Measurements from ENCODE around the gene TMPRSS2. TPM values are rescaled to one million over a fixed set of nuclear protein-coding genes. Genes with fewer than 3 reads are reported as not detected.

TMPRSS2 gene
- total RNA-seq, 1 experiment from 2014 or later, result 71.0 TPM

DNA sequence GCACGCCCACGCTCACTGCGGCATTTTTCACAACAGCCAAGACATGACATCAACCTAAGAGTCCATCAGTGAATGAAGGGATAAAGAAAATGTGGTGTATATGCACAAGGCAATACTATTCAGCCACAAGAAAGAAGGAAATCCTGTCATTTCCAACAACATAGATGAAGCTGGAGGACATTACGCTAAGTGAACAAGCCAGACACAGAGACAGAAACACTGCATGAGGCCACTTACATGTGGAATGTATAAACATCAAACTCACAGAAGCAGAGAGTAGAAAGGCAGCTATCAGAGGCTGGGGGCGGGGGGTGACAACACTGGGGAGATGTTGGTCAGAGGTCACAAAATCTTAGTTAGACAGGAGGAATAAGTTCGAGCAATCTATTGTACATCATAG, 20.9 kb downstream of the TMPRSS2 start:
- intact Hi-C loops (cut with micrococcal nuclease; ENCODE audit: unreplicated experiment), result no loop called here
- no peaks in the 10 kb centered on the region for H3K27me3 ChIP-seq (replicated peaks; ENCODE audit: control insufficient read depth, insufficient read depth, low read length)
- H3K27ac Mint-ChIP-seq (ENCODE audit: unreplicated experiment), result no peak overlapping the region
- POLR2A ChIA-PET, result no interaction called here
- no peaks in the 10 kb centered on the region for H3K9me3 ChIP-seq
- H3K27me3 Mint-ChIP-seq (ENCODE audit: insufficient read depth, unreplicated experiment), result no peaks in the 10 kb centered on the region
- H3K36me3 ChIP-seq (ENCODE audit: control insufficient read depth, insufficient read depth, low read length), result peaks cover 3% of the 10 kb centered on the region; the same call in 1 of the 2 replicates
- peaks cover 7% of the 10 kb centered on the region for H3K4me1 Mint-ChIP-seq (ENCODE audit: low read depth, unreplicated experiment)
- DNase-seq, result no peak
- TF ChIP-seq CTCF (IDR thresholded peaks at IDR 0.05; ENCODE audit: insufficient read depth in 1 of 2, low read depth in 1 of 2, low read length in 1 of 2, severe bottlenecking in 1 of 2, unreplicated experiment in 1 of 2), result no peak
- H3K9me3 Mint-ChIP-seq (ENCODE audit: unreplicated experiment), result no peaks in the 10 kb centered on the region
- CTCF ChIA-PET, result no interaction called here
- BruUV-seq (replicated peaks), result no TSS peak
- H3K4me1 ChIP-seq, result 0 out of 2 replicates have a peak, but pooled peaks cover 3% of the 10 kb centered on the region
- no peak overlapping the region for H3K4me3 Mint-ChIP-seq (ENCODE audit: unreplicated experiment)
- H3K36me3 Mint-ChIP-seq (ENCODE audit: insufficient read depth, unreplicated experiment), result peaks cover 74% of the 10 kb centered on the region
- H3K4me3 ChIP-seq (ENCODE audit: low read depth, low read length), result no peak overlapping the region

DNA sequence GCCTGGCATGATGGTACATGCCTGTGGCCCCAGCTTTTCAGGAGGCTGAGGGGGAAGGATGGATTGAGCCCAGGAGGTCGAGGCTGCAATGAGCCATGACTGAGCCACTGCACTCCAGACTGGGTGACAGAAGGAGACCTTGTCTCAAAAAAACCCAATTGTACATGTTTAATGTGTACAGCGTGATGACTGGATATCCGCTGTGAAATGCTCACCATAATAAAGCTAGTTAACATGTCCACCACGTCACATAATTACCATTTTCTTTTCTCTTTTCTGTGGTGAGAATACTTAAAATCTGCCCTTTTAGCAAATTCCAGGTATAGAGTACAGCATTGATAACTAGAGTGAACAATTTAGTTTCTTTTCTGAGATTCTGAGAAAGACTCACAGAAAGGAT, 24.0 kb downstream of the TMPRSS2 start:
- H3K27me3 ChIP-seq (replicated peaks; ENCODE audit: control insufficient read depth, insufficient read depth, low read length), result no peaks in the 10 kb centered on the region
- no peak for TF ChIP-seq CTCF (IDR thresholded peaks at IDR 0.05; ENCODE audit: insufficient read depth in 1 of 2, low read depth in 1 of 2, low read length in 1 of 2, severe bottlenecking in 1 of 2, unreplicated experiment in 1 of 2)
- Mint-ChIP-seq H3K4me1 (ENCODE audit: low read depth, unreplicated experiment) (peaks cover 8% of the 10 kb centered on the region), H3K9me3 (ENCODE audit: unreplicated experiment) (no peaks in the 10 kb centered on the region), H3K36me3 (ENCODE audit: insufficient read depth, unreplicated experiment) (peaks cover 71% of the 10 kb centered on the region), H3K27me3 (ENCODE audit: insufficient read depth, unreplicated experiment) (no peaks in the 10 kb centered on the region), H3K4me3 (ENCODE audit: unreplicated experiment) (no peak overlapping the region), H3K27ac (ENCODE audit: unreplicated experiment) (no peak overlapping the region)
- peaks cover 17% of the 10 kb centered on the region for H3K4me1 ChIP-seq
- POLR2A ChIA-PET, result no interaction called here
- no TSS peak for BruUV-seq (replicated peaks)
- no peaks in the 10 kb centered on the region for H3K9me3 ChIP-seq
- no peak for DNase-seq
- peaks cover 3% of the 10 kb centered on the region; the same call in 1 of the 2 replicates for H3K36me3 ChIP-seq (ENCODE audit: control insufficient read depth, insufficient read depth, low read length)
- intact Hi-C loops (cut with micrococcal nuclease; ENCODE audit: unreplicated experiment), result loop anchor here (2.0 kb wide), 1 partner anchor 15 kb away; no protein-coding TSS in a partner anchor
- CTCF ChIA-PET, result no interaction called here
- H3K4me3 ChIP-seq (ENCODE audit: low read depth, low read length), result no peak overlapping the region

DNA sequence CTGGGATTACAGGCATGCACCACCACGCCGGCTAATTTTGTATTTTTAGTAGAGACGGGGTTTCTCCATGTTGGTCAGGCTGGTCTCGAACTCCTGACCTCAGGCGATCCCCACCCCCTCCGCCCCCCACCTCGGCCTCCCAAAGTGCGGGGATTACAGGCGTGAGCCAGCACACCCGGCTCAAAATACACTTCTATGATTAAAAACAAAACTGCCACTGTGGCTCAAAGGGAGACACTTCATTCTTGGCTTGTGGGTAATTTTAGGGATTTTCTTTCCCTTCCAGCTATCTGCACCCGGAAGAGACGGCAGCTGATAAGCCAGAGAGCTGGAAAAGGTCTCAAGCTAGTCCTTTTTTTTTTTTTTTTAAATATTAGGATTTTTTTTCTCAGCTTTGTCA, 24.5 kb downstream of the TMPRSS2 start:
- ChIA-PET POLR2A (no interaction called here), CTCF (no interaction called here)
- Mint-ChIP-seq H3K4me1 (ENCODE audit: low read depth, unreplicated experiment) (peaks cover 14% of the 10 kb centered on the region), H3K9me3 (ENCODE audit: unreplicated experiment) (no peaks in the 10 kb centered on the region), H3K36me3 (ENCODE audit: insufficient read depth, unreplicated experiment) (peaks cover 70% of the 10 kb centered on the region), H3K27me3 (ENCODE audit: insufficient read depth, unreplicated experiment) (no peaks in the 10 kb centered on the region), H3K4me3 (ENCODE audit: unreplicated experiment) (no peak overlapping the region), H3K27ac (ENCODE audit: unreplicated experiment) (no peak overlapping the region)
- TF ChIP-seq CTCF (IDR thresholded peaks at IDR 0.05; ENCODE audit: insufficient read depth in 1 of 2, low read depth in 1 of 2, low read length in 1 of 2, severe bottlenecking in 1 of 2, unreplicated experiment in 1 of 2), result no peak
- Histone ChIP-seq H3K4me3 (ENCODE audit: low read depth, low read length) (no peak overlapping the region), H3K27me3 (replicated peaks; ENCODE audit: control insufficient read depth, insufficient read depth, low read length) (no peaks in the 10 kb centered on the region), H3K4me1 (peaks cover 23% of the 10 kb centered on the region), H3K36me3 (ENCODE audit: control insufficient read depth, insufficient read depth, low read length) (peaks cover 3% of the 10 kb centered on the region; the same call in 1 of the 2 replicates), H3K9me3 (no peaks in the 10 kb centered on the region)
- BruUV-seq (replicated peaks), result no TSS peak
- intact Hi-C loops (cut with micrococcal nuclease; ENCODE audit: unreplicated experiment), result loop anchor here (2.0 kb wide), 1 partner anchor 15 kb away; no protein-coding TSS in a partner anchor
- no peak for DNase-seq

Data from Caco-2 (cell line).